Measurements from ENCODE around the gene PDLIM5.
"Not testable (repeated sequence)": the region's sequence is repeated elsewhere in the genome, so short reads cannot be mapped to it uniquely, and the experiment has no call there.

PDLIM5 gene

GRCh38 chr4:94551643-94552564 lies 100.2 kb downstream of the PDLIM5 start:
- Histone ChIP-seq H2BK12ac (ENCODE audit: low read length in 2 of 2) (no peak overlapping the region), H3K4me1 (ENCODE audit: control insufficient read depth, insufficient read depth, low read depth, low read length) (no peaks in the 10 kb centered on the region), H3K27ac (ENCODE audit: low read length, poor library complexity, severe bottlenecking) (peak overlapping the region; percentile 62), H3K4ac (ENCODE audit: low read depth in 1 of 2, low read length in 2 of 2) (no peak overlapping the region), H2AFZ (ENCODE audit: low read depth, low read length) (no peak overlapping the region), H2BK120ac (ENCODE audit: low read depth, low read length) (no peak overlapping the region), H3K9me3 (ENCODE audit: control insufficient read depth, low read length) (no peaks in the 10 kb centered on the region), H3K79me1 (replicated peaks; ENCODE audit: low read length, poor library complexity, severe bottlenecking) (peaks cover 8% of the 10 kb centered on the region), H3K4me3 (ENCODE audit: insufficient read depth in 1 of 2, low read depth in 1 of 2, low read length in 2 of 2) (no peak overlapping the region), H3K9ac (ENCODE audit: low read length) (no peak overlapping the region), H2AK5ac (ENCODE audit: low read length, severe bottlenecking) (no peak overlapping the region), H3K36me3 (ENCODE audit: control insufficient read depth in 1 of 2, insufficient read depth in 2 of 2, low read depth in 1 of 2, low read length in 2 of 2) (peaks cover 0 to 8% of the 10 kb centered on the region in 2 experiments), H2BK15ac (ENCODE audit: low read depth, poor library complexity, severe bottlenecking) (no peak overlapping the region), H3K18ac (ENCODE audit: low read depth in 1 of 2, low read length in 2 of 2) (no peak overlapping the region), H3K4me2 (ENCODE audit: low read length, poor library complexity, severe bottlenecking) (no peak overlapping the region), H4K91ac (ENCODE audit: low read length) (no peak overlapping the region), H3K14ac (ENCODE audit: low read length in 2 of 2) (no peak overlapping the region), H3K23ac (ENCODE audit: low read length in 2 of 2) (no peak overlapping the region), H4K8ac (ENCODE audit: low read length) (no peak overlapping the region), H3K27me3 (ENCODE audit: control insufficient read depth in 1 of 2, insufficient read depth in 1 of 2, low read length in 2 of 2) (no peaks in the 10 kb centered on the region), H2BK5ac (ENCODE audit: low read depth, low read length, poor library complexity, severe bottlenecking) (no peak overlapping the region)
- peak; percentile 61 for DNase-seq
- 85% methylated on average over 1 of the region's 3 CpGs for WGBS

GRCh38 chr4:94556047-94556446 lies 104.3 kb downstream of the PDLIM5 start:
- H3K14ac ChIP-seq (ENCODE audit: low read length in 2 of 2); H2BK120ac ChIP-seq (ENCODE audit: low read depth, low read length); H4K91ac ChIP-seq (ENCODE audit: low read length); H4K8ac ChIP-seq (ENCODE audit: low read length); DNase-seq; H3K23ac ChIP-seq (ENCODE audit: low read length in 2 of 2); H3K36me3 ChIP-seq (ENCODE audit: control insufficient read depth in 1 of 2, insufficient read depth in 2 of 2, low read depth in 1 of 2, low read length in 2 of 2); H3K9ac ChIP-seq (ENCODE audit: low read length); H3K27ac ChIP-seq (ENCODE audit: low read length, poor library complexity, severe bottlenecking); H2BK12ac ChIP-seq (ENCODE audit: low read length in 2 of 2); H3K4me2 ChIP-seq (ENCODE audit: low read length, poor library complexity, severe bottlenecking); H2AFZ ChIP-seq (ENCODE audit: low read depth, low read length); H3K4ac ChIP-seq (ENCODE audit: low read depth in 1 of 2, low read length in 2 of 2); H3K79me1 ChIP-seq (replicated peaks; ENCODE audit: low read length, poor library complexity, severe bottlenecking); H3K4me3 ChIP-seq (ENCODE audit: insufficient read depth in 1 of 2, low read depth in 1 of 2, low read length in 2 of 2); H2BK5ac ChIP-seq (ENCODE audit: low read depth, low read length, poor library complexity, severe bottlenecking); H2BK15ac ChIP-seq (ENCODE audit: low read depth, poor library complexity, severe bottlenecking); H3K18ac ChIP-seq (ENCODE audit: low read depth in 1 of 2, low read length in 2 of 2); H3K4me1 ChIP-seq (ENCODE audit: control insufficient read depth, insufficient read depth, low read depth, low read length); H3K27me3 ChIP-seq (ENCODE audit: control insufficient read depth in 1 of 2, insufficient read depth in 1 of 2, low read length in 2 of 2); H2AK5ac ChIP-seq (ENCODE audit: low read length, severe bottlenecking); H3K9me3 ChIP-seq (ENCODE audit: control insufficient read depth, low read length): not testable (repeated sequence)
- WGBS: no CpG with 5 or more reads among the region's 4 CpGs

DNA sequence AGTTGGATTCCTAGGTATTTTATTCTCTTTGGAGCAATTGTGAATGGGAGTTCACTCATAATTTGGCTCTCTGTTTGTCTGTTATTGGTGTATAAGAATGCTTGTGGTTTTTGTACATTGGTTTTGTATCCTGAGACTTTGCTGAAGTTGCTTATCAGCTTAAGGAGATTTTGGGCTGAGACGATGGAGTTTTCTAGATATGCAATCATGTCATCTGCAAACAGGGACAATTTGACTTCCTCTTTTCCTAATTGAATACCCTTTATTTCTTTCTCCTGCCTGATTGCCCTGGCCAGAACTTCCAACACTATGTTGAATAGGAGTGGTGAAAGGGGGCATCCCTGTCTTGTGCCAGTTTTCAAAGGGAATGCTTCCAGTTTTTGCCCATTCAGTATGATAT lies 105.9 kb downstream of the PDLIM5 start:
- not testable (repeated sequence) for H3K79me1 ChIP-seq (replicated peaks; ENCODE audit: low read length, poor library complexity, severe bottlenecking); H2BK12ac ChIP-seq (ENCODE audit: low read length in 2 of 2); H2AFZ ChIP-seq (ENCODE audit: low read depth, low read length); H4K91ac ChIP-seq (ENCODE audit: low read length); H3K14ac ChIP-seq (ENCODE audit: low read length in 2 of 2); H3K9ac ChIP-seq (ENCODE audit: low read length); H3K18ac ChIP-seq (ENCODE audit: low read depth in 1 of 2, low read length in 2 of 2); H2BK120ac ChIP-seq (ENCODE audit: low read depth, low read length); H3K27me3 ChIP-seq (ENCODE audit: control insufficient read depth in 1 of 2, insufficient read depth in 1 of 2, low read length in 2 of 2); H4K8ac ChIP-seq (ENCODE audit: low read length); H2BK15ac ChIP-seq (ENCODE audit: low read depth, poor library complexity, severe bottlenecking); H3K23ac ChIP-seq (ENCODE audit: low read length in 2 of 2); H2AK5ac ChIP-seq (ENCODE audit: low read length, severe bottlenecking); H3K4me1 ChIP-seq (ENCODE audit: control insufficient read depth, insufficient read depth, low read depth, low read length); H2BK5ac ChIP-seq (ENCODE audit: low read depth, low read length, poor library complexity, severe bottlenecking); H3K36me3 ChIP-seq (ENCODE audit: control insufficient read depth in 1 of 2, insufficient read depth in 2 of 2, low read depth in 1 of 2, low read length in 2 of 2); H3K27ac ChIP-seq (ENCODE audit: low read length, poor library complexity, severe bottlenecking); DNase-seq; H3K4ac ChIP-seq (ENCODE audit: low read depth in 1 of 2, low read length in 2 of 2); H3K4me2 ChIP-seq (ENCODE audit: low read length, poor library complexity, severe bottlenecking); H3K9me3 ChIP-seq (ENCODE audit: control insufficient read depth, low read length); H3K4me3 ChIP-seq (ENCODE audit: insufficient read depth in 1 of 2, low read depth in 1 of 2, low read length in 2 of 2)
- no CpG with 5 or more reads among the region's 1 CpG for WGBS

- H3K4me2 ChIP-seq (ENCODE audit: low read length, poor library complexity, severe bottlenecking): no peak overlapping the region
- no CpG with 5 or more reads among the region's 1 CpG for WGBS
- no peak overlapping the region for H3K27ac ChIP-seq (ENCODE audit: low read length, poor library complexity, severe bottlenecking)
Observed at GRCh38 chr4:94558392-94558904, 106.7 kb downstream of the PDLIM5 start.

More at GRCh38 chr4:94558392-94558904, 106.7 kb downstream of the PDLIM5 start:
- Histone ChIP-seq H3K79me1 (replicated peaks; ENCODE audit: low read length, poor library complexity, severe bottlenecking) (peaks cover 3% of the 10 kb centered on the region), H2BK15ac (ENCODE audit: low read depth, poor library complexity, severe bottlenecking) (no peak overlapping the region), H4K8ac (ENCODE audit: low read length) (no peak overlapping the region), H2BK12ac (ENCODE audit: low read length in 2 of 2) (no peak overlapping the region), H3K23ac (ENCODE audit: low read length in 2 of 2) (no peak overlapping the region), H3K4me3 (ENCODE audit: insufficient read depth in 1 of 2, low read depth in 1 of 2, low read length in 2 of 2) (no peak overlapping the region), H3K36me3 (ENCODE audit: control insufficient read depth in 1 of 2, insufficient read depth in 2 of 2, low read depth in 1 of 2, low read length in 2 of 2) (peaks cover 0 to 8% of the 10 kb centered on the region in 2 experiments), H3K9me3 (ENCODE audit: control insufficient read depth, low read length) (no peaks in the 10 kb centered on the region), H3K4me1 (ENCODE audit: control insufficient read depth, insufficient read depth, low read depth, low read length) (no peaks in the 10 kb centered on the region), H3K9ac (ENCODE audit: low read length) (no peak overlapping the region), H3K18ac (ENCODE audit: low read depth in 1 of 2, low read length in 2 of 2) (no peak overlapping the region), H3K27me3 (ENCODE audit: control insufficient read depth in 1 of 2, insufficient read depth in 1 of 2, low read length in 2 of 2) (no peaks in the 10 kb centered on the region), H2BK120ac (ENCODE audit: low read depth, low read length) (no peak overlapping the region), H2BK5ac (ENCODE audit: low read depth, low read length, poor library complexity, severe bottlenecking) (no peak overlapping the region), H3K4ac (ENCODE audit: low read depth in 1 of 2, low read length in 2 of 2) (no peak overlapping the region), H3K14ac (ENCODE audit: low read length in 2 of 2) (no peak overlapping the region), H2AFZ (ENCODE audit: low read depth, low read length) (no peak overlapping the region), H2AK5ac (ENCODE audit: low read length, severe bottlenecking) (no peak overlapping the region), H4K91ac (ENCODE audit: low read length) (no peak overlapping the region)
- no peak for DNase-seq

Data from mesenchymal stem cell (in vitro differentiated cells and primary cell).